A549 (cell line): ENCODE data around the gene AGFG1. TPM values are rescaled to one million over a fixed set of nuclear protein-coding genes. Genes with fewer than 3 reads are reported as not detected.

Source experiments
- ATAC-seq, 2 experiments: fragments of 200-7000 bp in 1 of 2; fragments of >200 bp in 1 of 2; cut with Nextera tagmentation in 1 of 2; cut with Tn5 transposase in 1 of 2; 3 replicates each; pipeline versions ENCODE4 v1.8.0 to v1.9.1; 2018 to 2020; ENCODE audit warnings: mild to moderate bottlenecking in 1 of 2, moderate library complexity in 1 of 2
- CTCF ChIA-PET: fragments of 300-600 bp; sonication (Branson Sonifier 250); formaldehyde crosslinking; extraction: SDS; loops from one replicate; lab custom pipeline; 2021; ENCODE audit warnings: antibody characterized with exemption, inconsistent platforms; lab: Yijun Ruan, JAX
- POLR2A ChIA-PET: fragments of 350-600 bp; formaldehyde crosslinking; extraction: SDS; loops from one replicate; lab custom pipeline; 2021; ENCODE audit warnings: antibody characterized with exemption, inconsistent platforms; lab: Yijun Ruan, JAX
- DNase-seq, 2 experiments: peaks; one replicate each; pipeline versions ENCODE4 v3.0.0 to v3.0.0-alpha.2; 2011 to 2016; ENCODE audit warnings: low read depth in 1 of 2, low spot score in 1 of 2
- FAIRE-seq: peaks from 2 replicates; lab custom pipeline; 2011; peaks lifted over from hg19 to GRCh38; lab: Jason Lieb, UNC
- H3K27ac ChIP-seq, 2 experiments: fragments of >200 bp; sonication (Bioruptor Twin); formaldehyde crosslinking; 3 replicates each; pipeline ENCODE4 v1.5.1; 2016 to 2017
- H3K4me1 ChIP-seq: fragments of >200 bp; sonication (Bioruptor Twin); formaldehyde crosslinking; 3 replicates; pipeline ENCODE4 v1.6.1; 2016
- H3K4me2 ChIP-seq: fragments of >200 bp; sonication (Bioruptor Twin); formaldehyde crosslinking; 3 replicates; pipeline ENCODE4 v1.6.1; 2016
- H3K4me3 ChIP-seq: fragments of >200 bp; sonication (Bioruptor Twin); formaldehyde crosslinking; 3 replicates; pipeline ENCODE4 v1.5.1; 2016
- H3K9me3 ChIP-seq: fragments of >200 bp; sonication (Bioruptor Twin); formaldehyde crosslinking; 3 replicates; pipeline ENCODE4 v1.6.1; 2016
- CEBPB ChIP-seq, 2 experiments: fragments of >200 bp in 1 of 2; sonication (Bioruptor Twin) in 1 of 2; formaldehyde crosslinking in 1 of 2; IDR thresholded peaks; 2 replicates each; pipeline ENCODE4 v1.6.1; 2012 to 2016
- CHD2 ChIP-seq: fragments of 150-350 bp; IDR thresholded peaks from 2 replicates; pipeline ENCODE4 v1.6.1; 2014; ENCODE audit warnings: low read length; ENCODE audit not compliant: partially characterized antibody
- CHD4 ChIP-seq: fragments of 200-600 bp; sonication (generic); IDR thresholded peaks from 2 replicates; pipeline ENCODE4 v1.6.1; 2016; ENCODE audit warnings: antibody characterized with exemption, mild to moderate bottlenecking, borderline replicate concordance
- FOSL2 ChIP-seq, 2 experiments: fragments of 450-650 bp in 1 of 2; fragments of >200 bp in 1 of 2; sonication (Bioruptor Twin) in 1 of 2; formaldehyde crosslinking; IDR thresholded peaks; 2 replicates each; pipeline versions ENCODE4 v1.5.0 to v1.6.1; 2016 to 2020; ENCODE audit warnings: mild to moderate bottlenecking in 1 of 2, moderate library complexity in 1 of 2
- FOXS1 ChIP-seq: fragments of 250-450 bp; sonication (Bioruptor Pico); IDR thresholded peaks from 2 replicates; pipeline ENCODE4 v1.5.0; 2020; ENCODE audit warnings: mild to moderate bottlenecking, moderate library complexity
- GATA3 ChIP-seq: IDR thresholded peaks from 2 replicates; pipeline ENCODE4 v1.6.1; 2012; ENCODE audit warnings: borderline replicate concordance
- HOXB13 ChIP-seq: fragments of 250-450 bp; sonication (Bioruptor Pico); IDR thresholded peaks from 2 replicates; pipeline ENCODE4 v1.5.0; 2020; ENCODE audit warnings: low read depth, mild to moderate bottlenecking, moderate library complexity
- KDM5A ChIP-seq: fragments of 200-600 bp; sonication (generic); IDR thresholded peaks from 2 replicates; pipeline ENCODE4 v1.6.1; 2016; ENCODE audit warnings: antibody characterized with exemption, mild to moderate bottlenecking
- MAFK ChIP-seq: fragments of 450-650 bp; IDR thresholded peaks from 2 replicates; pipeline ENCODE4 v1.6.1; 2014; ENCODE audit not compliant: partially characterized antibody
- MAZ ChIP-seq: fragments of 150-350 bp; IDR thresholded peaks from 2 replicates; pipeline ENCODE4 v1.6.1; 2014; ENCODE audit warnings: antibody characterized with exemption, low read depth, low read length, borderline replicate concordance
- MYC ChIP-seq: IDR thresholded peaks from 2 replicates; pipeline ENCODE4 v1.6.1; 2012; ENCODE audit warnings: mild to moderate bottlenecking, inconsistent platforms, low read length, improper control_type of control experiment, borderline replicate concordance
- NPAS2 ChIP-seq: fragments of 250-450 bp; sonication (Bioruptor Pico); IDR thresholded peaks from 2 replicates; pipeline ENCODE4 v1.8.0; 2022; ENCODE audit warnings: mild to moderate bottlenecking, moderate library complexity, borderline replicate concordance
- NR3C1 ChIP-seq: fragments of >200 bp; sonication (Bioruptor Twin); formaldehyde crosslinking; IDR thresholded peaks from 3 replicates; pipeline ENCODE4 v1.6.1; 2017
- RFX5 ChIP-seq: fragments of 450-650 bp; IDR thresholded peaks from 2 replicates; pipeline ENCODE4 v1.7.1; 2014; ENCODE audit warnings: antibody characterized with exemption, mild to moderate bottlenecking, moderate library complexity
- TFCP2L1 ChIP-seq: fragments of 250-450 bp; sonication (Bioruptor Pico); IDR thresholded peaks from 2 replicates; pipeline ENCODE4 v1.5.0; 2021; ENCODE audit warnings: mild to moderate bottlenecking
- TP53 ChIP-seq: fragments of 250-450 bp; sonication (Bioruptor Pico); IDR thresholded peaks from 2 replicates; pipeline ENCODE4 v1.5.0; 2021; ENCODE audit warnings: mild to moderate bottlenecking, moderate library complexity
- ZC3H11A ChIP-seq: fragments of 450-650 bp; IDR thresholded peaks from 2 replicates; pipeline ENCODE4 v1.6.1; 2014; ENCODE audit warnings: antibody characterized with exemption, mild to moderate bottlenecking
- WGBS: methylation state at CpG from one replicate; pipeline ENCODE4 v1.1.6; 2017; ENCODE audit errors: missing lambda C conversion rate; 5-methylcytosine and 5-hydroxymethylcytosine counted together
- polyA plus RNA-seq, 4 experiments: library from polyadenylated mRNA; depleted of rRNA in 3 of 4; stranded (reverse); fragments of >200 nt; fragmentation: RNase III in 1 of 4; extraction: RNeasy Plus Mini Kit Qiagen cat#74134 plus additional on column Dnase treatment in 1 of 4; gene quantifications; 2 replicates in 3 of 4; 3 replicates in 1 of 4; pipeline ENCODE4 v1.2.3, GENCODE V29; 2011 to 2017
- TF ChIP-seq, protein P1 (sequence below): IDR thresholded peaks from 2 replicates; pipeline ENCODE4 v1.6.1; 2012
- TF ChIP-seq, protein P2 (sequence below): IDR thresholded peaks from 2 replicates; pipeline ENCODE4 v1.6.1; 2012; ENCODE audit warnings: low read depth, borderline replicate concordance
- TF ChIP-seq, protein P3 (sequence below): fragments of >200 bp; sonication (Bioruptor Twin); formaldehyde crosslinking; IDR thresholded peaks from 3 replicates; pipeline ENCODE4 v1.5.1; 2016
- TF ChIP-seq, protein P4 (sequence below): fragments of 450-650 bp; IDR thresholded peaks from 2 replicates; pipeline ENCODE4 v1.6.1; 2014; ENCODE audit warnings: antibody characterized with exemption
- TF ChIP-seq, protein P5 (sequence below): IDR thresholded peaks from 2 replicates; pipeline ENCODE4 v1.6.1; 2012
- TF ChIP-seq, protein P6 (sequence below): fragments of 250-450 bp; sonication (Bioruptor Pico); IDR thresholded peaks from 2 replicates; pipeline ENCODE4 v1.5.0; 2021; ENCODE audit warnings: mild to moderate bottlenecking, moderate library complexity, borderline replicate concordance
- TF ChIP-seq, protein P7 (sequence below): fragments of 150-350 bp; IDR thresholded peaks from 2 replicates; pipeline ENCODE4 v1.6.1; 2014; ENCODE audit warnings: low read depth, mild to moderate bottlenecking, low read length

AGFG1 gene
- polyA plus RNA-seq, 2 of the 4 experiments (the other 2 are of a cell fraction), result 96.9 to 384 TPM

DNA sequence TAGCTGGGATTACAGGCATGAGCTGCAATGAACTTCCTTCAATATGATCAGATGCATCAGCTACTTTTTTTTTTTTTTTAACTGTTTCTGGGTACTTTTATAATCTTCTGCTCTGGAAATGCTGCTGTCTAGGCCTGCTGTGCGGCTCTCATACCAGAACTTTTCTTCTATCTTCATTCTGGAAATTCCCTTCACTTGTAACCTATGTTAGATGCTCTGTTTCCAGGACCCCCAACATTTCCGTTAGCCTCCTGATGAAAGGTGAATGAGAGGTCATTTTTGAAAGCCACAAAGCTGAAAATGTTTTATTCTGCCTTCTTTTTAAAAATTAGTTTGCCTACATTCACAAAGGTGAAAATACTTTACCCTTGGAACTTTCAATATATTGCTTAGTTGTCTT lies 8.6 kb downstream of the AGFG1 start:
- Histone ChIP-seq H3K27ac (peak overlapping the region; percentile 7 to 20; a peak in 3 of 6 replicates), H3K4me2 (peak overlapping the region; percentile 94), H3K4me1 (peaks cover 88% of the 10 kb centered on the region), H3K4me3 (no peak overlapping the region)
- POLR2A ChIA-PET, result interaction anchor here (1.0 kb wide), 1 partner anchor 65 kb away, joined by 3 read pairs; no protein-coding TSS in a partner anchor
- FAIRE-seq, result no peak
- ATAC-seq, result peak in 1 of 2 experiments; percentile 5; a peak in 1 of 6 replicates
- 69% methylated on average over 2 of the region's 2 CpGs for WGBS
- TF ChIP-seq MAFK (no peak), FOXS1 (no peak), RFX5 (no peak), MYC (no peak), NPAS2 (CRISPR knock-in tag) (no peak), CHD4 (no peak), ZC3H11A (no peak), FOSL2 (IDR thresholded peaks at IDR 0.05) (no peak), FOSL2 (CRISPR knock-in tag; IDR thresholded peaks at IDR 0.05) (no peak), NR3C1 (no peak)
- TF ChIP-seq, protein P1, sequence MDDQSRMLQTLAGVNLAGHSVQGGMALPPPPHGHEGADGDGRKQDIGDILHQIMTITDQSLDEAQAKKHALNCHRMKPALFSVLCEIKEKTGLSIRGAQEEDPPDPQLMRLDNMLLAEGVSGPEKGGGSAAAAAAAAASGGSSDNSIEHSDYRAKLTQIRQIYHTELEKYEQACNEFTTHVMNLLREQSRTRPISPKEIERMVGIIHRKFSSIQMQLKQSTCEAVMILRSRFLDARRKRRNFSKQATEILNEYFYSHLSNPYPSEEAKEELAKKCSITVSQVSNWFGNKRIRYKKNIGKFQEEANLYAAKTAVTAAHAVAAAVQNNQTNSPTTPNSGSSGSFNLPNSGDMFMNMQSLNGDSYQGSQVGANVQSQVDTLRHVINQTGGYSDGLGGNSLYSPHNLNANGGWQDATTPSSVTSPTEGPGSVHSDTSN, result no peak
- TF ChIP-seq, protein P2, sequence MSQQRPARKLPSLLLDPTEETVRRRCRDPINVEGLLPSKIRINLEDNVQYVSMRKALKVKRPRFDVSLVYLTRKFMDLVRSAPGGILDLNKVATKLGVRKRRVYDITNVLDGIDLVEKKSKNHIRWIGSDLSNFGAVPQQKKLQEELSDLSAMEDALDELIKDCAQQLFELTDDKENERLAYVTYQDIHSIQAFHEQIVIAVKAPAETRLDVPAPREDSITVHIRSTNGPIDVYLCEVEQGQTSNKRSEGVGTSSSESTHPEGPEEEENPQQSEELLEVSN, result no peak
- TF ChIP-seq, protein P3, sequence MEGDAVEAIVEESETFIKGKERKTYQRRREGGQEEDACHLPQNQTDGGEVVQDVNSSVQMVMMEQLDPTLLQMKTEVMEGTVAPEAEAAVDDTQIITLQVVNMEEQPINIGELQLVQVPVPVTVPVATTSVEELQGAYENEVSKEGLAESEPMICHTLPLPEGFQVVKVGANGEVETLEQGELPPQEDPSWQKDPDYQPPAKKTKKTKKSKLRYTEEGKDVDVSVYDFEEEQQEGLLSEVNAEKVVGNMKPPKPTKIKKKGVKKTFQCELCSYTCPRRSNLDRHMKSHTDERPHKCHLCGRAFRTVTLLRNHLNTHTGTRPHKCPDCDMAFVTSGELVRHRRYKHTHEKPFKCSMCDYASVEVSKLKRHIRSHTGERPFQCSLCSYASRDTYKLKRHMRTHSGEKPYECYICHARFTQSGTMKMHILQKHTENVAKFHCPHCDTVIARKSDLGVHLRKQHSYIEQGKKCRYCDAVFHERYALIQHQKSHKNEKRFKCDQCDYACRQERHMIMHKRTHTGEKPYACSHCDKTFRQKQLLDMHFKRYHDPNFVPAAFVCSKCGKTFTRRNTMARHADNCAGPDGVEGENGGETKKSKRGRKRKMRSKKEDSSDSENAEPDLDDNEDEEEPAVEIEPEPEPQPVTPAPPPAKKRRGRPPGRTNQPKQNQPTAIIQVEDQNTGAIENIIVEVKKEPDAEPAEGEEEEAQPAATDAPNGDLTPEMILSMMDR, result no peak
- TF ChIP-seq, protein P4, sequence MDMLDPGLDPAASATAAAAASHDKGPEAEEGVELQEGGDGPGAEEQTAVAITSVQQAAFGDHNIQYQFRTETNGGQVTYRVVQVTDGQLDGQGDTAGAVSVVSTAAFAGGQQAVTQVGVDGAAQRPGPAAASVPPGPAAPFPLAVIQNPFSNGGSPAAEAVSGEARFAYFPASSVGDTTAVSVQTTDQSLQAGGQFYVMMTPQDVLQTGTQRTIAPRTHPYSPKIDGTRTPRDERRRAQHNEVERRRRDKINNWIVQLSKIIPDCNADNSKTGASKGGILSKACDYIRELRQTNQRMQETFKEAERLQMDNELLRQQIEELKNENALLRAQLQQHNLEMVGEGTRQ, result no peak
- TF ChIP-seq, all 56 proteins: peak for 0
- no peak for DNase-seq
- CTCF ChIA-PET, result interaction anchor here (0.6 to 2.4 kb wide), 21 partner anchors 9 to 694 kb away, joined by 3 to 15 read pairs (median 3); partner anchors contain the start of gene TM4SF20
- peaks cover 6% of the 10 kb centered on the region; the same call in 2 of the 3 replicates for H3K9me3 ChIP-seq

DNA sequence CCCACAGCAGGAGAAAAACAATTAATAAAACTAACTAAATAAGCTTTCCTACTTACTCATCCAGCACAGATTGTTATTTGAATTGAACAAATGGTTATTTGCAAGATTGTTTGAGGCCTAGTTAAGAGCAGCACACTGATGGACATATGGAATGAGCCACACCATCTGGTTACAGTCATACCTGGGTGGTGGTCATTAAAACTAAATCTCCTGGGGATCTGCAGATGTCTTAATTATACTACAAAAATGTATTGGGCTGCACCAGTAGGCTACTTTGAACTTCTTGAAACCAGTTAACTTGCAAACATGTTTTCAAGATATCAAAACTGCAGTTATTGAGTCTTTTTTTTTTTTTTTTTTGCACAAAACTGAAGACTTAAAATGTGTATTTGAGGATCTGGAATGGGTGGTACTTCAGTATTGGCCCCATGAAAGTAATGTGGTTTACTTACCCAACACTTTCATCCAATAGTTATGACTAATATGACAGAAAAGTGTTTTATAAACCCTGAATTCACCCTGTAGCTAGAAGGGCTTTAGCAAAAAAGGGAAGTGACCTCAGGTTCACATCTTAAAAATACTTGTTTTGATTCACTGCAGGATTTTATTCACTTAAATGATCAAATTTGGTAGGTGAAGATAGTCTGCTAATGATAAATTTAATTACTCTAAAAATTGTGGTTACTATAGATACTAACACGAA lies 10.8 kb downstream of the AGFG1 start:
- POLR2A ChIA-PET, result no interaction called here
- CTCF ChIA-PET, result interaction anchor here (0.9 to 1.6 kb wide), 3 partner anchors 76 to 283 kb away, joined by 3 to 6 read pairs (median 4); no protein-coding TSS in a partner anchor
- Histone ChIP-seq H3K27ac (0 out of 6 replicates have a peak overlapping the region, but pooled peaks of 1 of the 2 experiments have one; percentile 20), H3K4me2 (peak overlapping the region; percentile 45), H3K9me3 (peaks cover 17% of the 10 kb centered on the region; the same call in 2 of the 3 replicates), H3K4me1 (peaks cover 65% of the 10 kb centered on the region), H3K4me3 (no peak overlapping the region)
- FAIRE-seq (no peak), DNase-seq (no peak), ATAC-seq (0 out of 6 replicates have a peak, but pooled peaks of 1 of the 2 experiments have one; percentile 9)
- 79% methylated on average over 1 of the region's 1 CpG for WGBS
- TF ChIP-seq CHD2, result no peak
- no peak for TF ChIP-seq FOSL2 (IDR thresholded peaks at IDR 0.05)
- TF ChIP-seq FOSL2 (CRISPR knock-in tag; IDR thresholded peaks at IDR 0.05), result no peak
- no peak for TF ChIP-seq TP53 (CRISPR knock-in tag)
- no peak for TF ChIP-seq CEBPB (IDR thresholded peaks at IDR 0.05)
- TF ChIP-seq MAZ, result no peak
- TF ChIP-seq, protein P5, sequence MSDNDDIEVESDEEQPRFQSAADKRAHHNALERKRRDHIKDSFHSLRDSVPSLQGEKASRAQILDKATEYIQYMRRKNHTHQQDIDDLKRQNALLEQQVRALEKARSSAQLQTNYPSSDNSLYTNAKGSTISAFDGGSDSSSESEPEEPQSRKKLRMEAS, result no peak
- TF ChIP-seq GATA3, result no peak
- TF ChIP-seq HOXB13, result no peak
- no peak for TF ChIP-seq NR3C1
- no peak for TF ChIP-seq KDM5A
- no peak for TF ChIP-seq MYC
- TF ChIP-seq TFCP2L1 (CRISPR knock-in tag), result no peak
- TF ChIP-seq, protein P6, sequence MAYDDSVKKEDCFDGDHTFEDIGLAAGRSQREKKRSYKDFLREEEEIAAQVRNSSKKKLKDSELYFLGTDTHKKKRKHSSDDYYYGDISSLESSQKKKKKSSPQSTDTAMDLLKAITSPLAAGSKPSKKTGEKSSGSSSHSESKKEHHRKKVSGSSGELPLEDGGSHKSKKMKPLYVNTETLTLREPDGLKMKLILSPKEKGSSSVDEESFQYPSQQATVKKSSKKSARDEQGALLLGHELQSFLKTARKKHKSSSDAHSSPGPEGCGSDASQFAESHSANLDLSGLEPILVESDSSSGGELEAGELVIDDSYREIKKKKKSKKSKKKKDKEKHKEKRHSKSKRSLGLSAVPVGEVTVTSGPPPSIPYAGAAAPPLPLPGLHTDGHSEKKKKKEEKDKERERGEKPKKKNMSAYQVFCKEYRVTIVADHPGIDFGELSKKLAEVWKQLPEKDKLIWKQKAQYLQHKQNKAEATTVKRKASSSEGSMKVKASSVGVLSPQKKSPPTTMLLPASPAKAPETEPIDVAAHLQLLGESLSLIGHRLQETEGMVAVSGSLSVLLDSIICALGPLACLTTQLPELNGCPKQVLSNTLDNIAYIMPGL, result no peak
- TF ChIP-seq, protein P7, sequence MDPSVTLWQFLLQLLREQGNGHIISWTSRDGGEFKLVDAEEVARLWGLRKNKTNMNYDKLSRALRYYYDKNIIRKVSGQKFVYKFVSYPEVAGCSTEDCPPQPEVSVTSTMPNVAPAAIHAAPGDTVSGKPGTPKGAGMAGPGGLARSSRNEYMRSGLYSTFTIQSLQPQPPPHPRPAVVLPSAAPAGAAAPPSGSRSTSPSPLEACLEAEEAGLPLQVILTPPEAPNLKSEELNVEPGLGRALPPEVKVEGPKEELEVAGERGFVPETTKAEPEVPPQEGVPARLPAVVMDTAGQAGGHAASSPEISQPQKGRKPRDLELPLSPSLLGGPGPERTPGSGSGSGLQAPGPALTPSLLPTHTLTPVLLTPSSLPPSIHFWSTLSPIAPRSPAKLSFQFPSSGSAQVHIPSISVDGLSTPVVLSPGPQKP, result no peak
